Trophoblast cell (in vitro differentiated cells and primary cell): ENCODE measurements around the gene GARNL3.
A peak's percentile ranks its signal among the peaks of the same experiment; 100 is the strongest.

ENCODE experiments used
- DNase-seq, 2 donors: peaks; one replicate each; pipeline ENCODE4 v3.0.0-alpha.2; 2016
- H2AFZ ChIP-seq: 2 replicates; pipeline ENCODE4 v1.6.1; 2013; ENCODE audit warnings: low read length, moderate library complexity, mild to moderate bottlenecking; ENCODE audit not compliant: insufficient read depth, poor library complexity
- H2AK5ac ChIP-seq: 2 replicates; pipeline ENCODE4 v1.6.1; 2013; ENCODE audit warnings: mild to moderate bottlenecking, low read length
- H2BK120ac ChIP-seq: 2 replicates; pipeline ENCODE4 v1.6.1; 2013; ENCODE audit warnings: low read length, mild to moderate bottlenecking, moderate library complexity; ENCODE audit not compliant: insufficient read depth, poor library complexity
- H2BK12ac ChIP-seq: 2 replicates; pipeline ENCODE4 v1.6.1; 2013; ENCODE audit warnings: mild to moderate bottlenecking, low read length, moderate library complexity
- H2BK5ac ChIP-seq: 2 replicates; pipeline ENCODE4 v1.6.1; 2013; ENCODE audit warnings: low read length, low read depth, moderate library complexity, mild to moderate bottlenecking; ENCODE audit not compliant: poor library complexity
- H3K14ac ChIP-seq: 2 replicates; pipeline ENCODE4 v1.6.1; 2013; ENCODE audit warnings: mild to moderate bottlenecking, low read length
- H3K18ac ChIP-seq: 2 replicates; pipeline ENCODE4 v1.6.1; 2013; ENCODE audit warnings: mild to moderate bottlenecking, low read length
- H3K23ac ChIP-seq: 2 replicates; pipeline ENCODE4 v1.6.1; 2013; ENCODE audit warnings: low read length
- H3K27ac ChIP-seq: 2 replicates; pipeline ENCODE4 v1.5.1; 2013; ENCODE audit warnings: low read depth, mild to moderate bottlenecking, inconsistent platforms, low read length, moderate library complexity
- H3K27me3 ChIP-seq: 2 replicates; pipeline ENCODE4 v1.6.1; 2013; ENCODE audit warnings: inconsistent platforms, mild to moderate bottlenecking, low read length, moderate library complexity; ENCODE audit not compliant: insufficient read depth
- H3K36me3 ChIP-seq, 2 experiments: 1 replicate in 1 of 2; 2 replicates in 1 of 2; pipeline ENCODE4 v1.6.1; 2013; ENCODE audit warnings: low read length in 2 of 2, mild to moderate bottlenecking in 2 of 2, moderate library complexity in 1 of 2; ENCODE audit not compliant: insufficient read depth in 2 of 2, control insufficient read depth in 1 of 2
- H3K4ac ChIP-seq: 2 replicates; pipeline ENCODE4 v1.6.1; 2013; ENCODE audit warnings: low read depth, mild to moderate bottlenecking, low read length, moderate library complexity
- H3K4me1 ChIP-seq, 2 experiments: 1 replicate in 1 of 2; 2 replicates in 1 of 2; pipeline ENCODE4 v1.6.1; 2013; ENCODE audit warnings: low read length in 2 of 2, mild to moderate bottlenecking in 2 of 2, moderate library complexity in 1 of 2; ENCODE audit not compliant: insufficient read depth in 2 of 2, control insufficient read depth in 1 of 2
- H3K4me2 ChIP-seq: 2 replicates; pipeline ENCODE4 v1.6.1; 2013; ENCODE audit warnings: inconsistent platforms, mild to moderate bottlenecking, low read length, moderate library complexity
- H3K4me3 ChIP-seq: 2 replicates; pipeline ENCODE4 v1.5.1; 2013; ENCODE audit warnings: mild to moderate bottlenecking, low read depth, low read length, inconsistent platforms
- H3K79me1 ChIP-seq: one replicate; pipeline ENCODE4 v1.6.1; 2013; ENCODE audit warnings: low read length
- H3K79me2 ChIP-seq: 2 replicates; pipeline ENCODE4 v1.6.1; 2013; ENCODE audit warnings: low read length, mild to moderate bottlenecking; ENCODE audit not compliant: control insufficient read depth, insufficient read depth, poor library complexity
- H3K9ac ChIP-seq: 2 replicates; pipeline ENCODE4 v1.6.1; 2013; ENCODE audit warnings: mild to moderate bottlenecking, low read length
- H3K9me3 ChIP-seq: 2 replicates; pipeline ENCODE4 v1.6.1; 2013; ENCODE audit warnings: low read depth, mild to moderate bottlenecking, control low read depth, inconsistent platforms, low read length; ENCODE audit not compliant: insufficient read depth
- H4K12ac ChIP-seq: 2 replicates; pipeline ENCODE4 v1.6.1; 2013; ENCODE audit warnings: low read depth, mild to moderate bottlenecking, low read length, moderate library complexity
- H4K8ac ChIP-seq: 2 replicates; pipeline ENCODE4 v1.6.1; 2013; ENCODE audit warnings: low read depth, mild to moderate bottlenecking, low read length, moderate library complexity
- H4K91ac ChIP-seq: one replicate; pipeline ENCODE4 v1.6.1; 2013; ENCODE audit warnings: low read depth, mild to moderate bottlenecking, low read length, moderate library complexity
- WGBS: extraction: QIAGEN DNeasy Blood & Tissue Kit; methylation state at CpG from one replicate; pipeline ENCODE4 v1.1.7; 2013; ENCODE audit warnings: missing lambda C conversion rate; ENCODE audit not compliant: insufficient read length, insufficient coverage; ENCODE audit errors: extremely low coverage; 5-methylcytosine and 5-hydroxymethylcytosine counted together

Gene GARNL3

GRCh38 chr9:127345566-127345965 is 81.0 kb downstream of the GARNL3 start:
- Histone ChIP-seq H3K4me1 (peaks cover 5 to 7% of the 10 kb centered on the region in 2 experiments), H2AFZ (no peak overlapping the region), H3K27me3 (no peaks in the 10 kb centered on the region), H3K9ac (no peak overlapping the region), H3K79me2 (no peaks in the 10 kb centered on the region), H4K12ac (no peak overlapping the region), H3K27ac (no peak overlapping the region), H3K9me3 (no peaks in the 10 kb centered on the region), H3K14ac (no peak overlapping the region), H2BK5ac (no peak overlapping the region), H3K79me1 (no peaks in the 10 kb centered on the region), H2BK12ac (no peak overlapping the region), H3K23ac (no peak overlapping the region), H4K8ac (no peak overlapping the region), H3K36me3 (no peaks in the 10 kb centered on the region), H3K4me2 (no peak overlapping the region), H2AK5ac (no peak overlapping the region), H3K4me3 (no peak overlapping the region), H3K4ac (no peak overlapping the region), H4K91ac (no peak overlapping the region), H3K18ac (no peak overlapping the region), H2BK120ac (no peak overlapping the region)
- WGBS, result no CpG with 5 or more reads among the region's 3 CpGs
- no peak for DNase-seq

GRCh38 chr9:127346584-127346983 is 82.0 kb downstream of the GARNL3 start:
- Histone ChIP-seq H4K91ac (no peak overlapping the region), H3K27me3 (no peaks in the 10 kb centered on the region), H3K9ac (no peak overlapping the region), H3K9me3 (no peaks in the 10 kb centered on the region), H2BK5ac (no peak overlapping the region), H3K4ac (no peak overlapping the region), H2AK5ac (no peak overlapping the region), H3K18ac (no peak overlapping the region), H3K36me3 (no peaks in the 10 kb centered on the region), H2BK120ac (no peak overlapping the region), H2AFZ (no peak overlapping the region), H4K8ac (no peak overlapping the region), H3K4me1 (peaks cover 5 to 7% of the 10 kb centered on the region in 2 experiments), H4K12ac (no peak overlapping the region), H3K79me1 (no peaks in the 10 kb centered on the region), H3K14ac (no peak overlapping the region), H3K23ac (no peak overlapping the region), H2BK12ac (no peak overlapping the region), H3K4me2 (no peak overlapping the region), H3K4me3 (no peak overlapping the region), H3K79me2 (no peaks in the 10 kb centered on the region), H3K27ac (no peak overlapping the region)
- WGBS, result no CpG with 5 or more reads among the region's 6 CpGs
- DNase-seq, result no peak

GRCh38 chr9:127347831-127348776 is 83.5 kb downstream of the GARNL3 start:
- Histone ChIP-seq H4K91ac (no peak overlapping the region), H3K27ac (no peak overlapping the region), H3K79me2 (no peaks in the 10 kb centered on the region), H3K18ac (no peak overlapping the region), H3K14ac (no peak overlapping the region), H3K4me1 (peaks cover 5 to 7% of the 10 kb centered on the region in 2 experiments), H2BK5ac (no peak overlapping the region), H3K36me3 (no peaks in the 10 kb centered on the region), H3K9me3 (no peaks in the 10 kb centered on the region), H2BK120ac (no peak overlapping the region), H3K79me1 (no peaks in the 10 kb centered on the region), H3K4me3 (no peak overlapping the region), H2AFZ (no peak overlapping the region), H3K4ac (no peak overlapping the region), H2AK5ac (no peak overlapping the region), H3K9ac (no peak overlapping the region), H4K12ac (no peak overlapping the region), H3K23ac (peak overlapping the region; percentile 90), H3K4me2 (no peak overlapping the region), H4K8ac (no peak overlapping the region), H3K27me3 (no peaks in the 10 kb centered on the region), H2BK12ac (no peak overlapping the region)
- DNase-seq, result peak; percentile 33 to 35
- WGBS, result no CpG with 5 or more reads among the region's 8 CpGs

GRCh38 chr9:127349483-127350113 is 85.0 kb downstream of the GARNL3 start:
- H3K9me3 ChIP-seq, result no peaks in the 10 kb centered on the region
- no CpG with 5 or more reads among the region's 12 CpGs for WGBS
- no peak overlapping the region for H3K14ac ChIP-seq
- no peak overlapping the region for H4K12ac ChIP-seq
- no peak overlapping the region for H4K91ac ChIP-seq
- peaks cover under 1 to 7% of the 10 kb centered on the region in 2 experiments for H3K4me1 ChIP-seq
- no peak overlapping the region for H3K4ac ChIP-seq
- H4K8ac ChIP-seq, result no peak overlapping the region
- no peak overlapping the region for H3K23ac ChIP-seq
- no peaks in the 10 kb centered on the region for H3K79me2 ChIP-seq
- no peak overlapping the region for H2BK12ac ChIP-seq
- no peak overlapping the region for H2BK5ac ChIP-seq
- H2BK120ac ChIP-seq, result no peak overlapping the region
- H3K79me1 ChIP-seq, result peaks cover 4% of the 10 kb centered on the region
- H3K4me3 ChIP-seq, result no peak overlapping the region
- no peak overlapping the region for H3K27ac ChIP-seq
- H3K4me2 ChIP-seq, result no peak overlapping the region
- H3K27me3 ChIP-seq, result no peaks in the 10 kb centered on the region
- H2AK5ac ChIP-seq, result no peak overlapping the region
- H2AFZ ChIP-seq, result no peak overlapping the region
- peak overlapping the region; percentile 32 for H3K9ac ChIP-seq
- DNase-seq, result no peak
- H3K18ac ChIP-seq, result no peak overlapping the region
- H3K36me3 ChIP-seq, result no peaks in the 10 kb centered on the region
